Measurements from ENCODE around the gene ETV3. TPM values are rescaled to one million over a fixed set of nuclear protein-coding genes. Genes with fewer than 3 reads are reported as not detected.
A peak's percentile ranks its signal among the peaks of the same experiment; 100 is the strongest.
"Not testable (repeated sequence)": the region's sequence is repeated elsewhere in the genome, so short reads cannot be mapped to it uniquely, and the experiment has no call there.

Gene ETV3
- total RNA-seq = 11.2 and 15.9 TPM in 2 replicates

DNA sequence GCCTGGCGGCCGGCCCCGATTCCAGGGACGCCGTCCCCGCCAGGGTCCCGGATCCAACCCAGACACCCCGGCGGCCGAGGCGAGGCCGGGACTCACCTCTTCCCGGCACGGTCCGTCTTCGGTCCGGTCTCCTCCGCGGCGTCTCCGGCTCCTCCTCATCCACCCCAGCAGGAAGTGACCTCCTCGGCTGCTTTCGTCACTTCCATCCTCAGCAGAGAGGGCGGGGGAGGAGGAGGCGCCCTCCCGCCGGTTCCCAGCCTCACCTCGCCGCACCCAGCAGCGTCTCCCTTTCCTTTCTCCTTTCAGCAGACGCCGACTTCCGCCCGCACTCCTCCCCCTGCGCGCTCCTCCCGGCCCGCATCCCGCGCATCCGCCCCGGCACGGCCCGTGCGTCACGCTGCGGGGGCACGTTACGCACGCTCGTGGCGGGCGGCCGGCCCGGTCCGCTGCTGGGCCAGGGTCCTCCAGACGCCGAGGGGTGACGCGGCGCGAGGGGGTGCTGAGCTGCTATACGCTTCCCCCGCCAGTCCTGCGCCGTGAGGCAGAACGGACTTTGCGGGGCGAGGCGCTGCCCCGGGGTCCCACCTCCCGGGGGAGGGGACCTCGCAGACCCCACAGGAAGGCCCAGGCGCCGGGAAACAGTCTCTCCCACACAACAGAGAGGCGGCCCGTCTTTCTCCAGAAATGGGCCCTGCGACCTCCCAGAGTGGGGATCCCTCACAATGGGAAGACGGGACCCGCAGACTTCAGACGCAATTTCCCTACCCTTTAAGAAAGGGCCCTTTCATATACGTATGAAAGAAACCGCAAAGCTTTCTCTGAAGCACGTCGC is at the start of gene ETV3:
Gene ETV3, minus strand, starts transcription at position 176 of the 832 bp plus-strand sequence. CDS start 2,043 bp downstream, outside the sequence.
- peak; percentile 48 to 90 for DNase-seq (ENCODE audit: low read depth in 2 of 2)

DNA sequence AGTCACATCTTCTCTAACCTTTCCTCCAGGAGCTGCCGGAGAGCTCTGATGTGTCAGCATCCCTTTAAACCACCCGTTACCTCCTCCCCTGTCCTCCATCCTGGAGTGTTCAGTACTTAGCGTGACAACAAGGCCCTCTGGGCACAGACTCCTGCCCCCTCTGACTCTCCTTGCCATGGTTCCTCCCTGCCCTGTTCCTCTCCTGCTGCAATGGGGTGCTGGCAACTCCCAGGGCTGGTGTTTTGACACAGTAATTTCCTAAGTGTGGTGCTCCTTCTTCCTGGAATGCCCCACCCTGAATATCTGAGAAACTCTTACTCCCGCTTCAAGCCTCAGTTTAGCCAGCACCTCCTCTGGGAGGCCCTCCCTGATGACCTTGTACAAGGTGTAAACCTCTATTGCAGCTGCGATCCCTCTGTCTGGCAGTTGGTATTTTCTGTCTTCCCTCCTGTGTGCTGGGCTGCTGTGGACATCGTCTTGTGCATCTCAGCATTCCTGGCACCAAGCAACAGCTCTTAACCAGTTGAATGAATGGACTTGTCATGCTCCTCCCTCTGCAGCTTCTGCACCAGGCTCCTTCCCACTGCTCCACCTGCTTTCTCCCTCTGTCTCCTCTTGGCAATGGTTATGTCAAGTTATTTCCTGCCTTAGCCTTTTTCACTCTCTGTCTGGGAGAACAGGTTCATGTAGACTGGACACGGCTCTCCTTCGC is 48.2 kb upstream of the ETV3 start:
- no peak for DNase-seq (ENCODE audit: low read depth in 2 of 2)

DNA sequence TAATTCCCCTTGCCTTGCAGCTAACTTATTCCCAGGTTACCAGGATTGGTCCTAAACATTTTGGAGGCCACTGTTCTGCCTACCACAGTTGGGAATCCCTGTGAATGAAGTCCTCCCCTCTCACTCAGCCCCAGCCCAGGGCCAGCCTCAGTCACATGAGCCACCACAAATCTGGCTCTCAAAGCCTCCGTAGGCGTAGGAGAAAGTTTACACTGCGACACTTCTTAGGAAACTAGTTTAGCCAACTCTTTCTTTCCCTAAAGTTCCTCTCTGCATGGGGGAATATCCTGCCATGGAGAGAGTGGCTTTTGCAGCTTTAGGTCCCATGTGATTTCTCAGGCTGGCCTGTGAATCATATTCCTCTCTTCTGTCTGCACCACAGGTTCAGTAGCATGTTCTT is 45.7 kb upstream of the ETV3 start:
- no peak for DNase-seq (ENCODE audit: low read depth in 2 of 2)

DNA sequence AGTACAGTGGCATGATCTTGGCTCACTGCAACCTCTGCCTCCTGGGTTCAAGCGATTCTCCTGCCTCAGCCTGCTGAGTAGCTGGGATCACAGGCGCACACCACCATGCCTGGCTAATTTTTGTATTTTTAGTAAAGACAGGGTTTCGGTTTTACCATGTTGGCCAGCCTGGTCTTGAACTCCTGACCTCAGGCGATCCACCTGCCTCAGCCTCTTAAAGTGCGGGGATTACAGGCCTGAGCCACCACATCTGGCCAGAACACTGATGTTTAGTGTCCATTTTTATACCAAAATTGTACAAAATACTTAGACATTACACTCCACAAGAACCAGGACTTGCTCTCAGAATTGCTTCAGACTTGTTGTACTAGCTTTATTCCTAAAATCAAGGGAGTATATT is 44.2 kb upstream of the ETV3 start:
- not testable (repeated sequence) for DNase-seq (ENCODE audit: low read depth in 2 of 2)

DNA sequence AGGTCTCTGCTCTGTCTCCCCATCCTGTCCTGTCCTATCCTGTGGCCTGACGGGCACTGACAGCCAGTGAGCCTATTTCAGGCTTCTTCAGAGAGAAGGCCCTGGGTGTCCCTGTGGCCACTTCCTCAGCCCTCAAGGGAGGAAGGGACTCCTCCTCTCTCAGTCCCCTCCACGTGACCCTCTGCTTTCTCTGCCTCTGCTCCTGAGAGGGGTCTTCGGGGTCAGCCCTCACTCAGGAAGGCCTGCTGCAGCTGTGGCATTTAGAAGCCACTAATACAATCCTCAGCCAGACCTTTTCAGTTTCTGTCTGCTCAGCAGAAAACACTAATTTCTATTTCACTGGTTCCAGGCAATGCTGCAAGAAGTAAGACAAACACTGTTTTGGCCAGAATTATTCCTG is 43.6 kb upstream of the ETV3 start:
- DNase-seq (ENCODE audit: low read depth in 2 of 2) = no peak

DNA sequence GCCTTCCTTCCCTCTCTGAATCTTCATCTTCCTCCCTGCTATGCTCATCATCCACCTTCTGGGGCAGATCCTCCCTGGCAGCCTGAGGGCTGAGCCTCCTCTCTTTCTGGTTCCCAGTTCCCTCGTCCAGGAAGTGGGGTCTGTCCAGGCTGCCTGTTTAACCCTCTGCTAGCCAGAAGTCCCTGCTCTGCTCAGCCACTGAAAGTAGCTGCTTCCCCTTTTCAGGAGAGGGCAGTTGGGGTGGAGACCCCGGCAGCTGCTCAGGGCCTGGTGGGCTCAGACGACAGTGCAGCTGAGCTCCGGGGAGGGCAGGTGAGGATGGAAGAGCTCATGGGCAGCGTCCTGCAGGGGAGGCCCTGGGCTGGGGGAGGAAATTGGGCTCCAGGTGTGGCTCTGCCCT is 43.1 kb upstream of the ETV3 start:
- no peak for DNase-seq (ENCODE audit: low read depth in 2 of 2)

DNA sequence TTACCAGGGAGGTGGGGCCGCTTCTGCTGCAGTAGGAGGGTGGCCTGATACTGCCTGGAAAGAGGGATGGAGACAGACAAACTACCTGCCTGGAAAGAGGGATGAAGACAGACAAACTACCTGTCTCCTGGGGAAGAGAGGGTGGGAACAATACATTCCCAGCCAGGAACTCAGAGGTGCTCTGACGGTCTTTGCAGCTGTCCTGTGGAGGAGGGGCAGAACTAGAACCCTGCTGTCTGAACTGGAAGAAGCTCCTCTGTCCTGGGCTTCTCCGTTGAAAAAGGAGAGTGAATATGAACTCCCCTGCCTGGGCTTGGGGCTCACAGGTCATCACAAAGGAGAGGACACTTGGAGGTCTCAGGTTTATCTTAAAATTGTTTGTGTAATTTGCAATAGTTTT is 40.3 kb upstream of the ETV3 start:
- no peak for DNase-seq (ENCODE audit: low read depth in 2 of 2)

DNA sequence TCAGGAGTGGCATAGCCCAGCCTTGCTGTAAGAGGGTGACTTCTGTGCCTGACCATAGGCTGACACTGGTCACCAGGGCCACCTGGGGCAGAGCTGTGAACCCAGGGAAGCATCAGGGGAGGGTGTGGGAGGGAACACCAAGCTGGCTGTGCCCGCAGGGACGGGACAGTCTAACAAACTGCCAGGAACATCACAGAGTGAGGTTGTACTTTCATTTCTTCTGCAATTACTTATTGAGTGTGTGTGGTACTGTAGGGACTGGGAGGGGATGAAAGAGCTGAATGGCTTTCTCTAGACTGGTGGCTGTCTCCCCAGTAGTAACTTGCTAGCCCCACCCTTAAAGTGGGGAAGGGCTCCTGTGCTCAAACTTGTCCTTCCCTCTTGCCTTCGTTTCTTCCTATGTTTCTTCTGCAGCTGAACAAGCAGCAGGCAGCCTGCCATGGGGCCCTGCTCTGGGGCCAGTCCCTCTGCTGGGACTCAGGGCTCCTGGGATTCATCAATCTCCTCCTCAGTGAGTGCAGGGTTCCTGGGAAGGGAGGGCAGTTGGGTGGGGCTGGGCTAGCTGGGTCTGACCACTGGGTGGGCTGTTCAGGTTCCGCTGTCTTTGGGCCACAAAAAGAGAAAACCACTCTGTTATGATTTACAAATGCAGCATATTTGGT is 39.7 kb upstream of the ETV3 start:
- no peak for DNase-seq (ENCODE audit: low read depth in 2 of 2)

DNA sequence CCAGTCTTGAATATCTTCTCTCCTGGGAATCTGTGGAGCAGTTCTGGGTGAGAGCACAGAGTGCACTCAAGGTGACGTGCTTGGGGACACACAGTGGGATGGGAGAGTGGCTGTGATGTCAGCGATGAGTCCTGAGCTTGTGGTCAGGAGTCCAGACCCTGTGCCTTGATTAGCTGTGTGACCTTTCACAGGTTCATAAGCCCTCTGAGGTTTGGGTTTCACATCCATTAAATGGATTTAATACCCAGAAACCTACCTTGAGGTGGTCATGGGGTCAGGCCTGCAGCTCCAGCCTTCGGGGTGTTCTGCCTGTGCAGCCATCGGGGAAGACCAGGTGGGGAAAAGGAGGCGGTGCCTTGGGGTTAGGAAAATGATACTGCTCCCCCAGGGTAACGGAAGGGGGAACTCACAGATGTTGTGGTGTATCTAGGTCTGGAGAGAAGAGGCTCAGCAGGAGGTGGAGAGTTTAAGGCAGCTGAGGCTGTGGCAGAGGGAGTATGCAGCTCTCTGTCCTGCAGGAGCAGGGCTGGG is 38.5 kb upstream of the ETV3 start:
- DNase-seq (ENCODE audit: low read depth in 2 of 2) = no peak

DNA sequence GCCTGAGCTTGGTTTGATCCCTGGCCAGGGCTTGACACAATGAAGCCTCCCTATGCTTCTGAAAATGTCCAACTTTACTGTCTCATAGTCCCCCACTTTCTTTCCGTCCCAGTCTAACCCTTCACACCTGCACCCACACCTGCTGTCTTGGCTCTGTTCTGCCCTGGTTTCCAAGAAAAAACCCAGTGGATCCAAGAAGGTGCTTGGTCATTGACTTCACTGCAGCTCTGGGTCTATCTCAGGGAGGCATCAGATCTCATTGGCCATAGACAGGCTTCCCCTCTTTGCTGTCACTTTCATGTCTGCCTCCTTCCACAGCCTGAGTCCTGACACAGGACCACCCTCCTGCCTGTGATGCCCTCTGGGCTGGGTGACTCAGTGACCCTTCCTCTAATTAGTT is 37.8 kb upstream of the ETV3 start:
- no peak for DNase-seq (ENCODE audit: low read depth in 2 of 2)

DNA sequence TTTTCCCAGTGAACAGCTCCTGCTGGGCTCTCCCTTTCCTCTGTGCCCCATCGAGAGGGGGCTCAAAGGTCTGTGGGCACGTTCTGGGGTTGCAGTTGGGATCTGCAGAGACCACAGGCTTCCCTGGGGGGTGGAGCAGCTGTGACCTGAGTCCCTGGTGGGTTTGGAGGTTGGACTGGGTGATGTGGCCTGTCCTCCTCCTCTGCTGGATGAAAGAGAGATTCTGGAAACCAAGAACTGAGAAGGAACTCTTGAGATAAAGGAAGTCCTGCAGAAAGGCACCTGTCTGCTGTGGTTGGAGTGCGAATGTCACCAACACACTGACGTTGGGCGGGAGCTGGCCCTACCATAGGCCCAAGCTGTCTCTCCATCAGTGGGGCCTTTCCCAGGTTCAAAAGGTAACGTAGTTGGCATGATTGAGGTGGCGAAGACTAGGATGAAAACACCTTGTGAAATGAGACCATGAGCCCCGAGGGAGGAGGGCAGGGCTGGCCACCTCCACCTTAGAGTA is 35.8 kb upstream of the ETV3 start:
- no peak for DNase-seq (ENCODE audit: low read depth in 2 of 2)

DNA sequence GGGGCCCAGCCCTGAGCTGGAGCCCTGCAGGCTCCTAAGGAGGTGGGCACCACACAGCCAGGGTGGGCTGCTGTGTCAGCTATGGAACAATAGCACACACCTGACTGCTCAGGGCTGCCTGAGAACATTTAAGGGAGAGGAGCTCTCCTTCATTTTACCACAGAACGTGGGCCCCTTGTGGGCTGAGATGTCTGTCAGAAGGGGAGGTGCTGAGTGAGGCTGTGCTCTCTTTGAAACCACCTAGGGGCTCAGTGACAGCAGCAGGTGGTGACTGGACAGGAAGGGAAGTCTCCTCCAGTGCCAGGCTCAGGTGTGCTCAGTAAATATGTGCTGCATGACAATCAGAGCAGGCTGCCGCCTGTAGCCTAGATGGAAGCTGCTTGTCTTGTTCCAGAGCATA is 35.0 kb upstream of the ETV3 start:
- not testable (repeated sequence) for DNase-seq (ENCODE audit: low read depth in 2 of 2)

DNA sequence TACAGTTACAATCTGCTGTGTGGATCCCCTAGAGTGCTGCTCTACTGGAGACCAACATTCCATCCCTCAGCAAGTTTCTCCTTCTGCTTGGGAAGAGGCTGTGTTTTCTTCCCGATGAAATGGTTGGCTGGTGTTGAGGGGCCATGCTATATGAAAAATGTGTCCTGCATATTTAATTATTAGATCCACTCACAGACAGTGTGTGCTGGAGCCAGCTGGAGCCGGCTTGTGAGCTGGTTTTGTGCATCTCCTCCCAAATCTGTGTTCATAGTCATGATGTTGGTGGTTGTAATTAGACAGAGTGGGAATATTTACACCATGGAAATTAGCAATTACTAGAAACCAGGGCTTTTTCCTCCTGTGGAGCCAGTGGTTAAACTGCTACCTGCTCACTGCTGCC is 34.4 kb upstream of the ETV3 start:
- not testable (repeated sequence) for DNase-seq (ENCODE audit: low read depth in 2 of 2)

DNA sequence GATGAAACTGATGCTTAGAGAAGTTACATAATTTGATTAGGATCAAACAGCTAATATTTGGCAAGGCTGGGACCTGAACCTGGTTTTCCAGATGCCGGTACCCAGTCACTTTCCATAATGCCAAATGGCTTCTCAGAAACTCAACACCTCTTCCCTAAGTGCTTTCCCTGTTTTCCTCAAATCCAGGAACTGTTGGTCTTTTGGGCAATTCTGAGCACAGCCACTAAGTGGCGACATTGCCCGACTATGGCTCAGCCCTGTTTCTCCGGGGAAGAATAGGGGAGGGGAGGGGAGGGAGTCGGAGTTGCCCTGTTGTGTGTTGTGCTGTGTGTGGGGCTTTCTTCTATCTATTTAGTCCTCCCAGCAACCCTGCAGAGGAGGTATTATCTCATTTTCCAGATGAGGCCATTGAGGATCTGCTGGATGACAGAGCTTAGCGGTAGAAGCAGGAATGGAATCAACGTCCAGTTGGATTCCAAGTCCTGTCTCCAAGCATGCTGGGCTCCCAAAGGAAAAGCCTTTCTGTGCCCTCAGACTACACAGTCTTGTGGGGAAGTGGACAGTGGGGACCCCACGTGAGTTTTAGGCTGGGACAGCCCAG is 33.8 kb upstream of the ETV3 start:
- DNase-seq (ENCODE audit: low read depth in 2 of 2) = peak in 1 of 2 donors; percentile 12

DNA sequence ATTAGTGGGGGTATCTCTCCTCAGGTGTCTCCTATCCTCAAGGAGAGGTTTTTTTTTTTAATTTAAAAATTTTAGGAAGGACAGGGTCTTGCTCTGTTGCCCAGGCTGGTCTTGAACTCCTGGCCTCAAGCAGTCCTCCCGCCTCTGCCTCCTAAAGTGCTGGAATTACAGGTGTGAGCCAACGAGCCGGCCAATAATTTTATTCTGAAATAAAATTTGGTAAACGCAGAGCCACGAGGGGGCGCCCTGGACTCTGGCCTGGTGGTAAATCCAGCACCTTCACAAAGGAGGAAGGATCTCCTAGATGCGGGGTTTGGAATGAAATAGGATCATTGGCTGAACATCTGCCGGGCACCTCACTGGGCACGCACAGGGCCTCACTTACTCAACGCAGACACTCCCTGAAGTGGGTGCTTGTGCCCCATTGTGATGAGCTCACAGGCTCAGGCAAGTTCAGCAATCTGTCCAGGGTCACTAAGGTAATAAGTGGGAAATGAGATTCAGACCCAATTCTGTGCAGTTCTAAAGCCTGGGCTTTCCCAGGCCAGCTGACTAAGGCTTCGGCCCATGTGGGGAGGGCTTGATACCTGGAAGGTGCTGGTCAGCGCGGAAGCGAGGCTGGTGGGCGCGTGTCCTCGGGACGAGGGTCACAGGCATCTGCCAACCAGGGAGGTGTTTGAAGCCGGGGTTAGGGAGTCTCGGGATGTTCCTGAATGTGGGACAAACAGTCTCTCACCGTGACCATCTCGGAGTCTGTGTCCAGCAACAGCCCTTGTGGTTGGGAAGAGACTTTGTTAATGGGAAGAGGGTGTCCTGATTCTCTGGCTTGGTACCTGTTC is 32.7 kb upstream of the ETV3 start:
- peak in 1 of 2 donors; percentile 43 for DNase-seq (ENCODE audit: low read depth in 2 of 2)

DNA sequence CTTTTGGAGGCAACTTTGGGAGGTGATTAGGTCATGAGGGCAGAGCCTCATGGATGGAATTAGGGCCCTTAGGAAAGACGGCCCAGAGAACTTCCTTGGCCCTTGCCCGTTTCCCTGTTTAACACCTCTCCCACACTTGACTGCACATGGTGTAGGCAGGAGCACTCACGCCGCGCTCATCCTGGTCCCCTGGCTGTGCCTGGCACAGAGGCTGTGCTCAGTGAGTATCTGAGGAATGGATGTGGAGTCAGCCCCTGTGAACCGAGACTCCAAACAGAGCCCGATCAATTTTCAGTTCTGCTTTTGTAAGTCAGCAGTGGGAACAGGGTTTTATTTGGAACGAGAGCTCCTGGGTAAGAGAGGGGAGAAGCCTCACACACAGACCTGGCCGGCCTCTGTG is 29.8 kb upstream of the ETV3 start:
- no peak for DNase-seq (ENCODE audit: low read depth in 2 of 2)

DNA sequence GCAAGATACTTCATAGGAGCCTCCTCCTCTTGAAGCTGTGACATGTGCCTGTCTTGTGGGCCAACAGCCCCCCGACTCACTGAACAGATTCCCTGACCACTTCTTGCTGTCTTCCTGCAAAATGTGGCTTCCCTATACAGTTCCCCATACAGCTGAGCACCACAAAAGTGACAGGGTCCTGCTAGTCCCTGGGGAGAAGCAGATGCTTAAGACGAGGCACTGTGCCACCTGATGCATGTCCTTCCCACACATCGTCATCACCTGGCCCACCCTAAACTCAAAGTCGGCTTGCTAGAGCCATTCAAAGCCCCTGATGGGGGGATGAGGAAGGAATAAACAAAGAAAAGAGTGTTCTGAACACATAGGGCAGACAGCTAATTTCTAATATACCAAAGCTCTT is 29.2 kb upstream of the ETV3 start:
- no peak for DNase-seq (ENCODE audit: low read depth in 2 of 2)

DNA sequence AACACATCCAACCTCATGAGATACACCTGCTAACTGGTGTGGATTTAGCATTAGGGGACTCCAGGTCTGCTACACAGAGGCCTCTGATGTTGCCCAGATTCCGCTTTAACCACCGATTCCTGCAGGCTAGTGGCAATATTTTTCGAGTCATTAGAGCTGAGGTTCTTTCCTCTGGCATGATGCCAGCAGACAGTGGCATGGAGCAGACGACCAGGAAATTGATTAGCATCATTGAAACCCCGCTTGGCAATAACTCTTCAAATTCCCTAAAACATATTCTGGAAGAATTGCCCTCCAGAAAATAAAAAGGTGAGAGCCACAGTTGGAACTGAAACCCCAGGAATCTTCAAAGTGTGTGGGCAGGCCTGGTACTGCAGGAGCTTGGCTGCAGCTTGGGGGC is 28.4 kb upstream of the ETV3 start:
- DNase-seq (ENCODE audit: low read depth in 2 of 2) = no peak

DNA sequence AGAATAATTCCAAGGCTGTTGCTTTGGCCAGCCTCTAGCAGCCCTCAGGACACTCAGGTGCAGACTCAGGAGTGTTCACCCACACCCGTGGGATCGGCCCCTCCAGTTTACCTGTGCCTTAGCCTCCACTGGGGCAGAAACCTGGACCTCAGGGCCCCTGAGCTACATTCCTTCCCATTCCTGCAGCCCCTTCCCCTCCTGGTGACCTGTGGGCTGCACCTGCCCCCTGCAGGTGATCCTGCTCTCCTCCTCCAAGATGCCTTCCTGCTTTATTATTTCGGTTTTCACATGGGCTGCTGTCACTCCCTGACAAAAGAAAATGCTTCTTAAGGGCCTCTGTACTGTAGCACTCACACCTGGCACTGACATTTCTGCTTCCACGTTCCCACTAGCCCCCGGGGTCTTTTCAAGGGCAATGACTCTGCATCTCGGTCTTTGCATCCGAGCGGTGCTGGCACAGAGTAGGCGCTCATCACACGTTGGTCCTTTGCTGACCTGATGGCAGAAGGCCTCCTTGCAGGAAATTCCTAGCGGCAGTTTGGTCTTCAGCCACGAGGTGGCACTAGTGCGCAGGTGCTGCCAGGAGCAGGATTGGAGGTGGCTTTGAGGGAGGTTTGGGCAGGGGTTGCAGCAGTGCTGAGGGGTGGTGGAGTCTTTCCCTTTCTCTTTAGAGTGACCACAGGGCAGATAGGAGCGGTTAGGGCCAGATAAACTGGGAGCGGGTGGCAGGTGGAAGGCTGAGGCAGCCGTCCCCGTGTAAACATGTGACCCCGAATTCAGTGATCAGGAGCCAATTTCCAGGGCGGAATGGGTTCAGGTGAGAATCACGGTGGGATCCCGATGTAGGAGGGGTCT is 25.3 kb upstream of the ETV3 start:
- DNase-seq (ENCODE audit: low read depth in 2 of 2) = peak in 1 of 2 donors; percentile 46

DNA sequence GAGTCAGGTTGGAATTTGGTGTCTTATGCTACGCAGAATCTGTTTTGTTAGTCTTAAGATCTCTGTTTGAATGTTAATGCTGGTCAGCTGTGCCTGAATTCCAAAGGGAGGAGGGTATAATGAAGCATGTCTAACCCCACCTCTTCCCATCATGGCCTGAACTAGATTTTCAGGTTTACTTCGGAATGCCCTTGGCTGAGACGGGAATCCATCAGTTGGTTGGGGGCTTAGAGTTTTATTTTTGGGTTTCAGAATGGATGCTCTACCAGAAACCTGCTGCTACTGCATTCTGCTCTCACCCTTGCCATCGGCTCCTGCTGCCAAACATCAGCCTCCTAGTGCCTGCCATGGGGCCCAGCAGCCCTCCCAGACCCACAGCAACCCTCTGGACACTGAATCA is 24.1 kb upstream of the ETV3 start:
- no peak for DNase-seq (ENCODE audit: low read depth in 2 of 2)
